Thoracic aorta (tissue), 2 donors: ENCODE measurements around the gene TRAPPC2. TPM values are rescaled to one million over a fixed set of nuclear protein-coding genes. Genes with fewer than 3 reads are reported as not detected.

Experiments used
- ATAC-seq: fragments of 150-250 bp; one replicate; pipeline ENCODE4 v1.8.0; 2017; ENCODE audit warnings: low read depth; ENCODE audit not compliant: insufficient number of reproducible peaks, low FRiP score
- DNase-seq: peaks from one replicate; pipeline ENCODE4 v3.0.0-alpha.2; 2020; ENCODE audit warnings: low spot score
- H3K27ac ChIP-seq, 2 donors: fragments of 200-600 bp; sonication (generic); 1 replicate in 1 of 2; 2 replicates in 1 of 2; pipeline ENCODE4 v1.5.1; 2016; ENCODE audit warnings: mild to moderate bottlenecking in 2 of 2, moderate library complexity in 2 of 2
- H3K27me3 ChIP-seq: fragments of 200-600 bp; sonication (generic); replicated peaks from 2 replicates; pipeline ENCODE4 v1.6.0; 2016; ENCODE audit warnings: mild to moderate bottlenecking; ENCODE audit not compliant: insufficient read depth
- H3K36me3 ChIP-seq: fragments of 200-600 bp; sonication (generic); one replicate; pipeline ENCODE4 v1.5.1; 2016
- H3K4me1 ChIP-seq, 2 donors: fragments of 200-600 bp; sonication (generic); 1 replicate in 1 of 2; 2 replicates in 1 of 2; pipeline versions ENCODE4 v1.5.1 to v1.6.0; 2016; ENCODE audit warnings: low read depth in 2 of 2, mild to moderate bottlenecking in 1 of 2; ENCODE audit not compliant: control insufficient read depth in 1 of 2
- H3K4me3 ChIP-seq: fragments of 200-600 bp; sonication (generic); 2 replicates; pipeline ENCODE4 v1.5.1; 2016; ENCODE audit warnings: mild to moderate bottlenecking
- H3K9me3 ChIP-seq: fragments of 200-600 bp; sonication (generic); 2 replicates; pipeline ENCODE4 v1.5.1; 2016
- total RNA-seq, 2 donors: library from RNA; depleted of rRNA; stranded (reverse); fragments of >200 nt; gene quantifications; one replicate each; pipeline versions ENCODE4 v1.1.0 to v1.2.3, GENCODE V29; 2016
- TF ChIP-seq, protein P1 (sequence below): fragments of 200-600 bp; sonication (generic); IDR thresholded peaks from one replicate; pipeline ENCODE4 v1.5.1; 2019; ENCODE audit warnings: antibody characterized with exemption

Gene TRAPPC2
- total RNA-seq, 2 donors from 2014 or later = 15.0 to 24.2 TPM

DNA sequence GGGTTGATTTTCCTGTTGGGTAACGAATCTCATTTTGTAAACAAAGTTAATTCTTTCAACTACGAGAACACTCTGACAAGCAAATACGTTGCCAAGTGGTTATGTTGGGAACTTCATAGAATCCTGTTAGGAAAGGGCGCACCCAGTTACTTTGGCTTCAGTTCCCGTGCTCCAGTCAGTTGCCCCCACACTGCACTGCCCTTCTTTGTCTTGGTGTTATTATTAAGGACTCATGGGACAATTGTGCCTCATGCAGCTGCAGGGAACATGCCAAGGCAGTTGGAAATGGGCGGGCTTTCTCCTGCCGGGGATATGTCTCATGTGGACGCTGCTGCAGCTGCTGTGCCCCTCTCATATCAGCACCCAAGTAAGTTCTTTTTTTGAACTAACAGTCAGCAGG is 29.1 kb upstream of the TRAPPC2 start:
- Histone ChIP-seq H3K4me3 (peak overlapping the region; percentile 7), H3K27ac (peak overlapping the region in 1 of 2 donors; percentile 30)
- peak; percentile 4 for DNase-seq

DNA sequence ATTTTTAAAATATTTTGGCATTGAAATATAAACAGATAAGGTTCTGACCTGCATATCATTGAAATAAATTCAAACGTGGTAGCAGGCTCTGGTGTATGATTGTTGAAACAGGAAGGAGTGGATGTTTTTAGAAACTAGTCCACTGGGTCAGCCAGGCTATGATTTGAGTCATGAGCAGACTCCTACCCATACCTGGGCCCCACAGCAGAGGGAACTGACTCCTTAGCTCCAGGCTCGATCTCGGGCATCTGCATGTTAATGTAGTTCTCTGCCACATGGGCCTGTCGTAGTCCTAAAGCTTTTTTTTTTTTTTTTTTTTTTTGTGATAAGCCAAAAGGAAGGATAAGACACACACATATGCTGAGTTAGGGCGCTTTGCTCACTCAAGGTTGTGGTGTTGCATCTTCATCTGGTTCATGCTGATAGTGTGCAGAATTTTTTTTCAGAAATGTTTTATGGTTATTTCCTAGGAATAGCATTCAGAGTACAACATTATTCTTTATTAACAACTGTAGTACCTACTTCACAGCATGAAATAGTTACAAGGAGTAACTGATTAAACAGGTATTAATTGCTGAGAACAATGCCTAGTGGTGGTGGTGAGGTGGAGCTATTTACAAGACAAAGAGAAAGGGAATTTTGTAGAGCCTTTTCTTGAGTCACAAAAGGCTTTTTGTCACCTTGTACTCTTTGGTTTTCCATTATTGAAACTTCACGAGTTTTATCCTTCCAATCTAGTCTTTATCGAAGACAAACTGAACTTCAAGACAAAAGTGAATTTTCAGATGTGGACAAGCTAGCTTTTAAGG is 27.4 kb upstream of the TRAPPC2 start:
- Histone ChIP-seq H3K4me3 (no peak overlapping the region), H3K36me3 (peaks cover 4% of the 10 kb centered on the region), H3K4me1 (peaks cover 4 to 28% of the 10 kb centered on the region in 2 donors), H3K27ac (no peak overlapping the region), H3K9me3 (no peaks in the 10 kb centered on the region), H3K27me3 (no peaks in the 10 kb centered on the region)
- no peak for DNase-seq
- no peak for ATAC-seq
- TF ChIP-seq, protein P1, sequence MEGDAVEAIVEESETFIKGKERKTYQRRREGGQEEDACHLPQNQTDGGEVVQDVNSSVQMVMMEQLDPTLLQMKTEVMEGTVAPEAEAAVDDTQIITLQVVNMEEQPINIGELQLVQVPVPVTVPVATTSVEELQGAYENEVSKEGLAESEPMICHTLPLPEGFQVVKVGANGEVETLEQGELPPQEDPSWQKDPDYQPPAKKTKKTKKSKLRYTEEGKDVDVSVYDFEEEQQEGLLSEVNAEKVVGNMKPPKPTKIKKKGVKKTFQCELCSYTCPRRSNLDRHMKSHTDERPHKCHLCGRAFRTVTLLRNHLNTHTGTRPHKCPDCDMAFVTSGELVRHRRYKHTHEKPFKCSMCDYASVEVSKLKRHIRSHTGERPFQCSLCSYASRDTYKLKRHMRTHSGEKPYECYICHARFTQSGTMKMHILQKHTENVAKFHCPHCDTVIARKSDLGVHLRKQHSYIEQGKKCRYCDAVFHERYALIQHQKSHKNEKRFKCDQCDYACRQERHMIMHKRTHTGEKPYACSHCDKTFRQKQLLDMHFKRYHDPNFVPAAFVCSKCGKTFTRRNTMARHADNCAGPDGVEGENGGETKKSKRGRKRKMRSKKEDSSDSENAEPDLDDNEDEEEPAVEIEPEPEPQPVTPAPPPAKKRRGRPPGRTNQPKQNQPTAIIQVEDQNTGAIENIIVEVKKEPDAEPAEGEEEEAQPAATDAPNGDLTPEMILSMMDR = no peak

More for the DNA sequence above, 29.1 kb upstream of the TRAPPC2 start:
- Histone ChIP-seq H3K27me3 (no peaks in the 10 kb centered on the region), H3K9me3 (no peaks in the 10 kb centered on the region), H3K36me3 (peaks cover 2% of the 10 kb centered on the region), H3K4me1 (peaks cover 4 to 28% of the 10 kb centered on the region in 2 donors)
- TF ChIP-seq, protein P1 = peak; percentile 17
- peak; percentile 36 for ATAC-seq

DNA sequence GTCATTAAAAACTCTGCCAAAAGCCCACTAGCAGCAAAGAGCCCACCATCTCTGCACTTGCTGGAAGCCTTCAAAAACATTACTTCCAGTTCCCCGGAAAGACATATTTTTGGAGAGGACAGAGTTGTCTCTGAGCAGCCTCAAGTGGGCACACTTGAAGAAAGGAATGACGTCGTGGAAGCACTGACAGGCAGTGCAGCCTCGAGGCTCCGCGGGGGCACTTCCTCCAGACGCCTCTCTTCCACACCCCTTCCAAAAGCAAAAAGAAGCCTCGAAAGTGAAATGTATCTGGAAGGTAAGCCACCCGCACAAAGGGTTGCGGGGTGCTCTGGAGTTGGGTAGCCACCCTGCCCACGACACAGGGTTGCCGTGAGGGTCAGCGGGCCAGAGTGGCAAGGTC is 26.0 kb upstream of the TRAPPC2 start:
- TF ChIP-seq, protein P1 = no peak
- DNase-seq (no peak), ATAC-seq (no peak)
- Histone ChIP-seq H3K36me3 (peaks cover 2% of the 10 kb centered on the region), H3K27ac (no peak overlapping the region), H3K4me1 (peaks cover 4 to 28% of the 10 kb centered on the region in 2 donors), H3K27me3 (no peaks in the 10 kb centered on the region), H3K9me3 (no peaks in the 10 kb centered on the region), H3K4me3 (no peak overlapping the region)

DNA sequence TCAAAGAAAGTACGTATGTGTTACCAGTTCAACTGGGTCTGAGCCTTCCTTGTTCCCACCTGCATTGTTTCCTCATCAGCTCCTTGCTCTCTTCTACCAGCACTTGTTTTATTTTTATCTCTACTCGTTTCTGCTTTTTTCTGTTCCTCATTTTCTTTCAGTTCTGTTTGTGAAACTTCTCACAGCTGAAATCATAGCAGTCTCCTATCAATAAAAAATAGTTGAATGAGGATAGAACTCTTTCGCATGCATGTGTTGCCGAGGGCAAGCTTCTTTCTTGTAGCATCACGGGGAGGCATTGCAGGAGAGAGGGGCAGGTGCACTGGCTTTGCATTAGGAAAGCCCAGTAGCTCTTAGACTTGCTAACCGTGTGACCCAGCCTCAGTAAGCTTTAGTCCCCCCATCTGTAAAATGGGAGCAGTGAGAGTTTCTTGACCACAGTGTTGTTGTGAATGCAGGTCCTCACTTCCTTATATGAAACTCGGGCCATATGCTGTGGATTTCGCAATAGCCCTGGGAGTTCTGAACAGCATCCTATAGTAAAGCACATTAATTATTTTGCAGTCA is 24.8 kb upstream of the TRAPPC2 start:
- no peaks in the 10 kb centered on the region for H3K9me3 ChIP-seq
- H3K36me3 ChIP-seq = peaks cover 2% of the 10 kb centered on the region
- no peak for ATAC-seq

DNA sequence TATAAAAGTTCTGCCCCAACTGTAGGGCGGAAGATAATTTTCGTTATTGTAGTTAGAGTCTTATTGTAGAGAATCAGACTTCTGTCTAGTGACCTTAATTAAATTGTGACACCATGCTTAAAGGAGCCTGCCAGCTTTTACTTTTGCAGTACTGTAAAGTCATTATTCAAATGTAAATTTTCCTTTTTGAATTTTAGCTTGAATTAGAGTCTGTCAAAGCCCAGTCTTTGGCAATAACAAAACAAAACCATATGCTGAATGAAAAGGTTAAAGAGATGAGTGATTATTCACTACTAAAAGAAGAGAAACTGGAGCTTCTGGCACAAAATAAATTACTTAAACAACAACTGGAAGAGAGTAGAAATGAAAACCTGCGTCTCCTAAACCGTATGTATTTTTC is 22.0 kb upstream of the TRAPPC2 start:
- no peaks in the 10 kb centered on the region for H3K4me1 ChIP-seq
- H3K27me3 ChIP-seq = no peaks in the 10 kb centered on the region
- no peak overlapping the region for H3K27ac ChIP-seq
- ATAC-seq (no peak), DNase-seq (no peak)
- peaks cover 2% of the 10 kb centered on the region for H3K36me3 ChIP-seq
- no peaks in the 10 kb centered on the region for H3K9me3 ChIP-seq
- TF ChIP-seq, protein P1 = no peak
- no peak overlapping the region for H3K4me3 ChIP-seq

More for the DNA sequence above, 24.8 kb upstream of the TRAPPC2 start:
- DNase-seq = no peak
- H3K4me3 ChIP-seq = no peak overlapping the region
- peaks cover 0 to 18% of the 10 kb centered on the region in 2 donors for H3K4me1 ChIP-seq
- H3K27ac ChIP-seq = no peak overlapping the region
- TF ChIP-seq, protein P1 = no peak
- no peaks in the 10 kb centered on the region for H3K27me3 ChIP-seq
